ENCODE data around the gene GPX7. TPM values are rescaled to one million over a fixed set of nuclear protein-coding genes. Genes with fewer than 3 reads are reported as not detected.

GPX7 gene
- total and polyA plus RNA-seq, 2 of the 4 experiments (the other 2 are of a cell fraction), result 3.4 to 3.8 TPM

GRCh38 chr1:52635321-52636089 is 33.3 kb downstream of the GPX7 start:
- Histone ChIP-seq H4K5ac (ENCODE audit: low read depth, low read length) (no peak overlapping the region), H3K27me3 (ENCODE audit: control insufficient read depth, insufficient read depth, low read length) (peaks cover 50% of the 10 kb centered on the region)
- CTCF ChIA-PET, result no interaction called here

More at GRCh38 chr1:52635321-52636089, 33.3 kb downstream of the GPX7 start:
- no peak overlapping the region for H2AK9ac ChIP-seq (replicated peaks; ENCODE audit: low read depth, low read length, poor library complexity)
- H3K36me3 ChIP-seq (ENCODE audit: control insufficient read depth, insufficient read depth, low read length), result no peaks in the 10 kb centered on the region
- H3K79me1 ChIP-seq (ENCODE audit: low read depth in 1 of 2, low read length in 2 of 2), result no peaks in the 10 kb centered on the region
- no peak overlapping the region for H2AFZ ChIP-seq (replicated peaks; ENCODE audit: low read length, poor library complexity)
- dilution Hi-C loops (cut with HindIII; ENCODE audit: low sequenced_read_pairs, unreplicated experiment) (no loop called here), intact Hi-C loops (cut with micrococcal nuclease) (no loop called here), in situ Hi-C loops (cut with MboI; ENCODE audit: low sequenced_read_pairs) (no loop called here)
- no peak for DNase-seq
- ATAC-seq (ENCODE audit: low read depth), result no peak
- POLR2A ChIA-PET (ENCODE audit: unreplicated experiment), result no interaction called here
- H2BK120ac ChIP-seq (ENCODE audit: low read depth, low read length), result no peak overlapping the region
- no peak overlapping the region for H3K4me3 ChIP-seq (ENCODE audit: insufficient read depth, low read depth, low read length)
- no TSS peak for BruUV-seq (replicated peaks)
- no peak overlapping the region for H2BK15ac ChIP-seq (ENCODE audit: low read depth, low read length)
- H3K9me1 ChIP-seq (ENCODE audit: insufficient read depth, low read length), result 0 out of 2 replicates have a peak, but pooled peaks cover 2% of the 10 kb centered on the region
- no peak overlapping the region for H3K18ac ChIP-seq (ENCODE audit: low read depth, low read length)
- H4K8ac ChIP-seq (ENCODE audit: low read depth in 2 of 2, low read length in 2 of 2), result no peak overlapping the region
- TF ChIP-seq SMC3 (IDR thresholded peaks at IDR 0.05; ENCODE audit: low read depth, low read length) (no peak), USF2 (IDR thresholded peaks at IDR 0.05; ENCODE audit: low read depth, low read length) (no peak), POLR2A (IDR thresholded peaks at IDR 0.05; ENCODE audit: low read depth, low read length) (no peak), RAD21 (IDR thresholded peaks at IDR 0.05; ENCODE audit: low read length) (no peak), MXI1 (IDR thresholded peaks at IDR 0.05; ENCODE audit: borderline replicate concordance, low read depth, low read length) (no peak), CTCF (conservative IDR thresholded peaks at IDR 0.05; ENCODE audit: low read depth, low read length) (no peak), RCOR1 (IDR thresholded peaks at IDR 0.05; ENCODE audit: insufficient replicate concordance, low read length) (no peak), FOS (IDR thresholded peaks at IDR 0.05; ENCODE audit: low read depth, low read length) (no peak), MAZ (IDR thresholded peaks at IDR 0.05; ENCODE audit: borderline replicate concordance, low read depth, low read length) (no peak), CEBPB (IDR thresholded peaks at IDR 0.05; ENCODE audit: low read depth, low read length) (no peak), CHD1 (IDR thresholded peaks at IDR 0.05; ENCODE audit: low read depth, low read length) (no peak)
- no peak overlapping the region for H3K56ac ChIP-seq (ENCODE audit: extremely low read depth, insufficient read depth, low read length)
- no peak overlapping the region for H3K9ac ChIP-seq (ENCODE audit: low read depth, low read length)
- H2AK5ac ChIP-seq (ENCODE audit: low read depth, low read length), result no peak overlapping the region
- no CpG with 5 or more reads among the region's 4 CpGs for WGBS, 2 experiments (ENCODE audit: extremely low coverage in 2 of 2, insufficient read length in 1 of 2)
- H3K23ac ChIP-seq (ENCODE audit: low read depth, low read length), result no peak overlapping the region
- H3K27ac ChIP-seq (ENCODE audit: insufficient read depth, low read length), result no peak overlapping the region
- no peak overlapping the region for H3K4ac ChIP-seq (ENCODE audit: low read depth, low read length)
- no peak overlapping the region for H3K14ac ChIP-seq (replicated peaks; ENCODE audit: low read depth, low read length)
- no peak overlapping the region for H3K4me2 ChIP-seq (ENCODE audit: low read depth, low read length)
- no peak overlapping the region for H2BK5ac ChIP-seq (ENCODE audit: low read depth, low read length, poor library complexity, severe bottlenecking)
- H3K4me1 ChIP-seq (ENCODE audit: control insufficient read depth, insufficient read depth, low read length), result no peaks in the 10 kb centered on the region; the same call in 1 of the 2 replicates
- no peak overlapping the region for H2BK20ac ChIP-seq (ENCODE audit: low read depth, low read length)
- H4K91ac ChIP-seq (ENCODE audit: insufficient read depth, low read depth, low read length), result no peak overlapping the region
- H4K20me1 ChIP-seq (ENCODE audit: insufficient read depth, low read length), result no peaks in the 10 kb centered on the region; the same call in 1 of the 2 replicates
- peaks cover 7% of the 10 kb centered on the region; the same call in 1 of the 2 replicates for H3K9me3 ChIP-seq (ENCODE audit: control insufficient read depth, insufficient read depth, low read length)
